Mesothelial cell of epicardium (in vitro differentiated cells): Measurements from ENCODE around the gene DMD. TPM values are rescaled to one million over a fixed set of nuclear protein-coding genes. Genes with fewer than 3 reads are reported as not detected.

Source experiments
- DNase-seq, 2 experiments: peaks; one replicate each; pipeline ENCODE4 v3.0.0; 2021; ENCODE audit warnings: low spot score in 2 of 2; ENCODE audit not compliant: unreplicated experiment in 2 of 2
- H3K27ac Mint-ChIP-seq: 2 replicates; pipeline ENCODE4 v1.8.0; 2021; ENCODE audit warnings: mixed read lengths
- H3K27me3 Mint-ChIP-seq: 2 replicates; pipeline ENCODE4 v1.8.0; 2021; ENCODE audit warnings: low read depth, mixed read lengths
- H3K36me3 Mint-ChIP-seq: 2 replicates; pipeline ENCODE4 v1.8.0; 2021; ENCODE audit warnings: mixed read lengths
- H3K4me1 Mint-ChIP-seq: 2 replicates; pipeline ENCODE4 v1.8.0; 2021; ENCODE audit warnings: mixed read lengths
- H3K4me3 Mint-ChIP-seq: 2 replicates; pipeline ENCODE4 v1.8.0; 2021; ENCODE audit warnings: mild to moderate bottlenecking, moderate library complexity, mixed read lengths
- H3K9me3 Mint-ChIP-seq: 2 replicates; pipeline ENCODE4 v1.8.0; 2021; ENCODE audit warnings: mixed read lengths
- total RNA-seq: library from RNA; stranded (reverse); gene quantifications from 3 replicates; pipeline ENCODE4 v1.2.1, GENCODE V29; 2021
- TF ChIP-seq, protein P1 (sequence below): fragments of 200-600 bp; sonication (generic); IDR thresholded peaks from one replicate; pipeline ENCODE4 v1.5.0; 2021; ENCODE audit warnings: antibody characterized with exemption; ENCODE audit not compliant: unreplicated experiment

The DMD gene
- total RNA-seq, 1 donor from 2014 or later, result 79.4 TPM

DNA sequence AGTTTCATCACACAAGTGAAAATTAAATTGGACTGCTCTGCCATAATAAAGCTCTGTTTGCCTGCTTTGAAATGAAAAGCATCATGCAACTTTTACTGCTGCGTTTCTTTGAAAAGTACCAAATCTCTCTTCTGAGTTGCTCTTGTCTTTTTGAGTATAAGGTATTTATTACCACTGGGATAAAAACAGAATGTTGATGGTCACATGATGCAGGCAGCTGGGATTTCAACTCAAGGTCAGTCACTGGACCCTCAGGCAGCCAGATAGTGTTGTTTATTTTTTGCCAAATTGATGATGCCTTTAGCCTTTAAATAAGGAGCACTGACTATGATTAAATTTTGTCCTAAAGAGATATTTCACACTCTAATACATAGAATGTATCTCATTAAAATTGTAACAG, 32.7 kb downstream of the DMD start:
- Mint-ChIP-seq H3K27me3 (no peaks in the 10 kb centered on the region), H3K27ac (no peak overlapping the region), H3K4me3 (no peak overlapping the region), H3K36me3 (peaks cover 18% of the 10 kb centered on the region), H3K9me3 (peaks cover 12% of the 10 kb centered on the region), H3K4me1 (peaks cover 11% of the 10 kb centered on the region)
- TF ChIP-seq, protein P1, sequence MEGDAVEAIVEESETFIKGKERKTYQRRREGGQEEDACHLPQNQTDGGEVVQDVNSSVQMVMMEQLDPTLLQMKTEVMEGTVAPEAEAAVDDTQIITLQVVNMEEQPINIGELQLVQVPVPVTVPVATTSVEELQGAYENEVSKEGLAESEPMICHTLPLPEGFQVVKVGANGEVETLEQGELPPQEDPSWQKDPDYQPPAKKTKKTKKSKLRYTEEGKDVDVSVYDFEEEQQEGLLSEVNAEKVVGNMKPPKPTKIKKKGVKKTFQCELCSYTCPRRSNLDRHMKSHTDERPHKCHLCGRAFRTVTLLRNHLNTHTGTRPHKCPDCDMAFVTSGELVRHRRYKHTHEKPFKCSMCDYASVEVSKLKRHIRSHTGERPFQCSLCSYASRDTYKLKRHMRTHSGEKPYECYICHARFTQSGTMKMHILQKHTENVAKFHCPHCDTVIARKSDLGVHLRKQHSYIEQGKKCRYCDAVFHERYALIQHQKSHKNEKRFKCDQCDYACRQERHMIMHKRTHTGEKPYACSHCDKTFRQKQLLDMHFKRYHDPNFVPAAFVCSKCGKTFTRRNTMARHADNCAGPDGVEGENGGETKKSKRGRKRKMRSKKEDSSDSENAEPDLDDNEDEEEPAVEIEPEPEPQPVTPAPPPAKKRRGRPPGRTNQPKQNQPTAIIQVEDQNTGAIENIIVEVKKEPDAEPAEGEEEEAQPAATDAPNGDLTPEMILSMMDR, result no peak
- no peak for DNase-seq

DNA sequence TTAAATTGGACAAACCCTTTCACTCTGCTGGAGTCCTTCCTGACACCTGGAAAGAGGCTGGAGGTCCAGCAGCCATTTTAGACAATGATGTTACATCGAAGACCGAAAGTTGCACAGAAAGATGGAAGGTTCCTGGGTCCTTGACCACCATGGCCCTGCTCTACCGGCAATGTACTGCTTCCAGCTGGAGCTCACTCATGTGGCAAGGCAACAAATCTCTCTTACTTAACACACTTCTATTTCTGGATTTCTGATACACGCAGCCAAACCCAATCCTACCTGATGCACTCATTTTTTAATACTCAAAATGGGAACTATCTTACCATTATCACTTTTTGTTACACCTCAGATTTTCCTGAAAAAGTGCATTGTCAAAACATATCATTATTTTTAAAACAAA, 33.1 kb downstream of the DMD start:
- Mint-ChIP-seq H3K4me3 (no peak overlapping the region), H3K36me3 (peaks cover 18% of the 10 kb centered on the region), H3K9me3 (peaks cover 12% of the 10 kb centered on the region), H3K4me1 (peaks cover 6% of the 10 kb centered on the region), H3K27me3 (no peaks in the 10 kb centered on the region), H3K27ac (no peak overlapping the region)
- DNase-seq, result no peak
- TF ChIP-seq, protein P1, result no peak

DNA sequence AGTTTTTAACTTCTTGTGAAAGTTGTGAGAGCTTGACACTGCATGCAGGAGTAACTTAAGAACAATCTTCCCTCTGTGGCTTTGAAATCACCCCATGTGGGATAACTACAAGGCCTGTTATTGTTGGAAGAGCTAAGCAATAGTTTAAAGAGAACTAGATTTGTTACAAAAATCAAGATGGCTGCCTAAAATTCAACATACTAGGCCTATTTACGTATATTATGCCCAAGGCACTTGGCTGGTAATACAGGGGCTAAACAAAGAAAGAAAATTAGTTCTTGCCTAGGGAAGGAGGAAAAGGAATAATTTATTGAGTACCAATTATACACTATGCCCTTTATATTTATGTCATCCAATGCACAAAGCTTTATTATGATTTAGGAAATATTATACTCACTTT, 36.1 kb downstream of the DMD start:
- H3K4me3 Mint-ChIP-seq, result no peak overlapping the region
- TF ChIP-seq, protein P1, result no peak
- peaks cover 11% of the 10 kb centered on the region for H3K9me3 Mint-ChIP-seq
- no peak overlapping the region for H3K27ac Mint-ChIP-seq
- H3K36me3 Mint-ChIP-seq, result peaks cover 14% of the 10 kb centered on the region
- H3K4me1 Mint-ChIP-seq, result peaks cover 6% of the 10 kb centered on the region
- no peaks in the 10 kb centered on the region for H3K27me3 Mint-ChIP-seq
- no peak for DNase-seq

DNA sequence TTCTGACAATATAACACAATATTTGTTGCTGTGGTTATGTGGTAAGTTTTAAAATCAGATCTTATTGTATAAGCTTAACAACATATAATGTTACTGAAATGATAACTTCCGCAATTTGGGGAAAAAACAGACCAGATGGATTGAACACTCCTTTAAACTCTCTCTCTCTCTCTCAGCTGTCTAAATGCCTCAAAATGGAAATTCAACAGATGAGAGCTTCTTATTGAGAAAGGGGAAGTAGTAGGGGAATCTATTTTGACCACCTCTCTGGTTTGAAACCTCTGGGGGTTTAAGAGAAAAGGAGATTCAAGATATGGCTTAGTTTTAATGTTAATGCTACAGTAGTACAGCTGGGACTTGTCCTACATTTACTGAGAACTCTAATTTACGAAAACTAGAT, 40.3 kb downstream of the DMD start:
- H3K36me3 Mint-ChIP-seq, result peaks cover under 1% of the 10 kb centered on the region
- no peaks in the 10 kb centered on the region for H3K27me3 Mint-ChIP-seq
- H3K4me3 Mint-ChIP-seq, result no peak overlapping the region
- peaks cover 4% of the 10 kb centered on the region for H3K9me3 Mint-ChIP-seq
- TF ChIP-seq, protein P1, result no peak
- no peak overlapping the region for H3K27ac Mint-ChIP-seq
- peaks cover 5% of the 10 kb centered on the region for H3K4me1 Mint-ChIP-seq
- no peak for DNase-seq

DNA sequence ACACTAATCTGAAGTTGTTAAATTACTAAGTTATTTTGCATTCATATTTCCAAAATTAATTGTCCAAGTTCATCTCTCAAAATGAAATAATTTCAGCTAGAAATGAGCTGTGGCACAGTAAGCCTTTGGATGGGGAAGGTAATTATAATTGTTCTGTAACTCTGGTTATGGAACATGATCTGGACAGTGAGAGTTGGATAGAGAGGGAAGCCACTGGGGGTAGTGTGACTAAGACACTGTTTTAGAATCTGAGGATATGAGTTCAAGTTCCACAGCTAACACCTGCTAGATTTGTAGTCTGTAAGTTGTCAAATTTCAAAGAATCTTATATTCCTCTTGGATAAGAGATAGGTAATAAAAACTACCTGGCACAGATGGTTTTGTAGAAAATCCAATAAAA, 49.5 kb downstream of the DMD start:
- H3K9me3 Mint-ChIP-seq, result peaks cover 4% of the 10 kb centered on the region
- DNase-seq, result no peak
- H3K4me3 Mint-ChIP-seq, result no peak overlapping the region
- peaks cover 8% of the 10 kb centered on the region for H3K36me3 Mint-ChIP-seq
- H3K4me1 Mint-ChIP-seq, result peaks cover 18% of the 10 kb centered on the region
- TF ChIP-seq, protein P1, result no peak
- H3K27me3 Mint-ChIP-seq, result no peaks in the 10 kb centered on the region
- no peak overlapping the region for H3K27ac Mint-ChIP-seq

DNA sequence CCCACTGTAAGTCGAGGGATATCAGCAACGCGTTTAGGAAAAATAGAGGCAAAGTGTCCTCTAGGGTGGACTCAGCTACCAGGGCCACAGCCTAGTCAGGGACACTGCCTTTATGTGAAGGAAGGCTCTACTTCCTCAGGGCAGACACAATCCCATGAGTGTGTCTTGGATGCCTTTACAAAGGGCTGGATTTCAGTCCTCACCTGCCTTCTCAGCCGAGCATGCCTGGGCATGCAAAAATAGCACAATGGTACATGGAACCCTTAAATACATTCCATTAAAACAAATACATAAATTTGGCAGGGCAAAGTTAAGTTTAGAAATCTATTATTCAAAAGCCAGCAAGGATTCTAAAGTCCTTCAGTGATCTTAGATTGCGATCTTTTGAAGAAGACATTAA, 51.1 kb downstream of the DMD start:
- H3K4me1 Mint-ChIP-seq, result peaks cover 26% of the 10 kb centered on the region
- no peak overlapping the region for H3K4me3 Mint-ChIP-seq
- no peak for DNase-seq
- no peak overlapping the region for H3K27ac Mint-ChIP-seq
- peaks cover 8% of the 10 kb centered on the region for H3K36me3 Mint-ChIP-seq
- peaks cover 4% of the 10 kb centered on the region for H3K9me3 Mint-ChIP-seq
- TF ChIP-seq, protein P1, result no peak
- H3K27me3 Mint-ChIP-seq, result no peaks in the 10 kb centered on the region
